ENCODE data around the gene ABHD12B. TPM values are rescaled to one million over a fixed set of nuclear protein-coding genes. Genes with fewer than 3 reads are reported as not detected.

Gene ABHD12B
- total and polyA plus RNA-seq, 9 of the 15 experiments (the other 6 are each of a cell fraction or from before 2014, with no cell fraction given), result not detected

GRCh38 chr14:50837850-50838470 lies 33.9 kb upstream of the ABHD12B start (continued):
- no peak for TF ChIP-seq MXD1 (CRISPR knock-in tag; IDR thresholded peaks at IDR 0.05; ENCODE audit: borderline replicate concordance, poor library complexity, severe bottlenecking)

- Histone ChIP-seq H3K27me3 (ENCODE audit: control insufficient read depth in 2 of 2, insufficient read depth in 2 of 2, low read length in 2 of 2) (peaks cover 0 to 15% of the 10 kb centered on the region in 2 experiments; a peak in 2 of 5 replicates), H3K79me2 (ENCODE audit: control insufficient read depth, insufficient read depth, low read length) (no peaks in the 10 kb centered on the region), H2AFZ (ENCODE audit: low read depth, low read length) (no peak overlapping the region), H3K4me2 (ENCODE audit: insufficient read depth, low read length) (no peak overlapping the region), H3K9me1 (ENCODE audit: control insufficient read depth, insufficient read depth, low read length) (no peaks in the 10 kb centered on the region), H3K4me1 (replicated peaks in 1 of 2; ENCODE audit: control insufficient read depth in 2 of 2, insufficient read depth in 2 of 2, low read length in 2 of 2) (no peaks in the 10 kb centered on the region; a peak in 1 of 5 replicates), H3K27ac (ENCODE audit: extremely low read depth, low read depth, low read length) (no peak overlapping the region), H3K9me3 (replicated peaks; ENCODE audit: control insufficient read depth, insufficient read depth, low read depth, low read length) (no peaks in the 10 kb centered on the region), H4K20me1 (replicated peaks; ENCODE audit: control insufficient read depth, insufficient read depth, low read length) (no peaks in the 10 kb centered on the region), H3K36me3 (ENCODE audit: control insufficient read depth, insufficient read depth, low read length) (no peaks in the 10 kb centered on the region), H3K9ac (ENCODE audit: insufficient read depth in 1 of 2, low read depth in 2 of 2, low read length in 2 of 2) (no peak overlapping the region), H3K4me3 (no peak overlapping the region)
- no TSS peak for BruUV-seq (replicated peaks)
- ChIA-PET POLR2A (interaction anchor here (1.2 kb wide), 1 partner anchor 36 kb away, joined by 3 read pairs; no protein-coding TSS in a partner anchor), CTCF (ENCODE audit: low intra/inter-chr PET ratio) (no interaction called here)
- DNase-seq (ENCODE audit: extremely low read depth in 1 of 4, low spot score in 3 of 4), result no peak
- in situ Hi-C loops (cut with MboI) (no loop called here), intact Hi-C loops (cut with micrococcal nuclease) (no loop called here)
- WGBS (ENCODE audit: insufficient coverage, low coverage, missing lambda C conversion rate), result 0% methylated on average over 1 of the region's 1 CpG
- TF ChIP-seq CXXC5 (CRISPR knock-in tag; IDR thresholded peaks at IDR 0.05), result no peak
- TF ChIP-seq MIER1 (IDR thresholded peaks at IDR 0.05; ENCODE audit: low read depth), result no peak
- TF ChIP-seq ID3 (CRISPR knock-in tag; IDR thresholded peaks at IDR 0.05), result no peak
- TF ChIP-seq ID3 (tag; IDR thresholded peaks at IDR 0.05), result no peak
- no peak for TF ChIP-seq ZNF668 (CRISPR knock-in tag; IDR thresholded peaks at IDR 0.05)
- no peak for TF ChIP-seq ARID3B (CRISPR knock-in tag; IDR thresholded peaks at IDR 0.05; ENCODE audit: borderline replicate concordance)
- no peak for TF ChIP-seq IRF1 (CRISPR knock-in tag; IDR thresholded peaks at IDR 0.05; ENCODE audit: borderline replicate concordance)
- no peak for TF ChIP-seq ZNF124 (CRISPR knock-in tag; IDR thresholded peaks at IDR 0.05)
- TF ChIP-seq SMARCB1 (IDR thresholded peaks at IDR 0.05; ENCODE audit: insufficient read length, low read depth), result no peak
- TF ChIP-seq CREB1 (IDR thresholded peaks at IDR 0.05), result no peak
- TF ChIP-seq CREB1 (CRISPR knock-in tag; IDR thresholded peaks at IDR 0.05), result no peak
- TF ChIP-seq KLF16 (IDR thresholded peaks at IDR 0.05), result no peak
- no peak for TF ChIP-seq ZBTB12 (CRISPR knock-in tag; IDR thresholded peaks at IDR 0.05)
- TF ChIP-seq THRAP3 (IDR thresholded peaks at IDR 0.05; ENCODE audit: borderline replicate concordance), result no peak
- no peak for FAIRE-seq
- ATAC-seq, result no peak
These were observed 32.8 kb upstream of the ABHD12B start for GRCh38 chr14:50839048-50839447.
